SW480 (cell line): ENCODE results near the gene FBXL13.
"Not testable (repeated sequence)": the region's sequence is repeated elsewhere in the genome, so short reads cannot be mapped to it uniquely, and the experiment has no call there.

Experiments
- DNase-seq: peaks from one replicate; pipeline ENCODE4 v3.0.0-alpha.2; 2016; ENCODE audit warnings: low spot score

FBXL13 gene

GRCh38 chr7:102983602-102984001 is 91.0 kb downstream of the FBXL13 start:
- no peak for DNase-seq

GRCh38 chr7:102982235-102982634 is 92.4 kb downstream of the FBXL13 start:
- DNase-seq = no peak

GRCh38 chr7:102981451-102981850 is 93.1 kb downstream of the FBXL13 start:
- no peak for DNase-seq

- DNase-seq = no peak
Measured at GRCh38 chr7:102979670-102980069, 94.9 kb downstream of the FBXL13 start.

- no peak for DNase-seq
Measured at GRCh38 chr7:102978284-102978683, 96.3 kb downstream of the FBXL13 start.

GRCh38 chr7:102977586-102977985 is 97.0 kb downstream of the FBXL13 start:
- DNase-seq = not testable (repeated sequence)

GRCh38 chr7:102976493-102976892 is 98.1 kb downstream of the FBXL13 start:
- DNase-seq = no peak

- no peak for DNase-seq
Measured at GRCh38 chr7:102975854-102976253, 98.7 kb downstream of the FBXL13 start.

- no peak for DNase-seq
Measured at GRCh38 chr7:102974366-102975236, 100.0 kb downstream of the FBXL13 start.

GRCh38 chr7:102973096-102973802 is 101.3 kb downstream of the FBXL13 start:
- DNase-seq = no peak

GRCh38 chr7:102967798-102968197 is 106.8 kb downstream of the FBXL13 start:
- no peak for DNase-seq

- DNase-seq = no peak
Measured at GRCh38 chr7:102966465-102966864, 108.1 kb downstream of the FBXL13 start.

- not testable (repeated sequence) for DNase-seq
Measured at GRCh38 chr7:102961993-102962392, 112.6 kb downstream of the FBXL13 start.

GRCh38 chr7:102958004-102958403 is 116.6 kb downstream of the FBXL13 start:
- DNase-seq = not testable (repeated sequence)

GRCh38 chr7:102954359-102954758 is 120.2 kb downstream of the FBXL13 start:
- not testable (repeated sequence) for DNase-seq

- DNase-seq = no peak
Measured at GRCh38 chr7:102953406-102953805, 121.2 kb downstream of the FBXL13 start.

GRCh38 chr7:102951839-102952238 is 122.8 kb downstream of the FBXL13 start:
- DNase-seq = no peak

GRCh38 chr7:102944241-102944640 is 130.4 kb downstream of the FBXL13 start:
- no peak for DNase-seq

- DNase-seq = no peak
Measured at GRCh38 chr7:102943423-102944169, 131.0 kb downstream of the FBXL13 start.

GRCh38 chr7:102942868-102943267 is 131.7 kb downstream of the FBXL13 start:
- DNase-seq = no peak

GRCh38 chr7:102942181-102942866 is 132.3 kb downstream of the FBXL13 start:
- no peak for DNase-seq

GRCh38 chr7:102938679-102939078 is 135.9 kb downstream of the FBXL13 start:
- no peak for DNase-seq
